ENCODE measurements around the gene NAP1L4.

NAP1L4 gene

DNA sequence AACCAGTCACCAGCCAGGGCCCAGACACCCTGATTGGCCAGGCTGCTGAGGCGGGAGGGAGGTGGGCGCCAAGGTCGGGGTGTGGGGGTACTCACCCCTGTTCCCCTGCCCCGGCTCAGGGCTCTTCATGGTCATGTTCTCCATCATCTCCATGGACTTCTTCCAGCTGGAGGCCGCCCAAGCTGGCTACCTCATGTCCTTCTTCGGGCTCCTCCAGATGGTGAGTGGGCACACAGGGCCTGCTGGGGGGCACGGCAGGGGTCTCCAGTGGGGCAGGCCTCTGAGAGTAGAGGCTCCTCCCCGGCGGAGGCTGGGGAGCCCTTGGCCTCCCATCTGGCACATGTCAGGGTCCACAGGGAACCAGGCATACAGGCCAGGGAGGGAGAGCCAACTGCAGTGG lies 72.9 kb downstream of the NAP1L4 start:
- H3K4me1 ChIP-seq (ENCODE audit: control insufficient read depth, insufficient read depth, low read length): peaks cover 10% of the 10 kb centered on the region
- H3K27me3 ChIP-seq (ENCODE audit: control insufficient read depth, insufficient read depth, low read length): no peaks in the 10 kb centered on the region
- H3K4me3 ChIP-seq (ENCODE audit: low read length): no peak overlapping the region
- no peaks in the 10 kb centered on the region for H3K36me3 ChIP-seq (ENCODE audit: control insufficient read depth, insufficient read depth, low read length)
- no peak overlapping the region for H3K9ac ChIP-seq (ENCODE audit: low read length)
- H3K9me3 ChIP-seq (ENCODE audit: control insufficient read depth, low read length): no peaks in the 10 kb centered on the region

DNA sequence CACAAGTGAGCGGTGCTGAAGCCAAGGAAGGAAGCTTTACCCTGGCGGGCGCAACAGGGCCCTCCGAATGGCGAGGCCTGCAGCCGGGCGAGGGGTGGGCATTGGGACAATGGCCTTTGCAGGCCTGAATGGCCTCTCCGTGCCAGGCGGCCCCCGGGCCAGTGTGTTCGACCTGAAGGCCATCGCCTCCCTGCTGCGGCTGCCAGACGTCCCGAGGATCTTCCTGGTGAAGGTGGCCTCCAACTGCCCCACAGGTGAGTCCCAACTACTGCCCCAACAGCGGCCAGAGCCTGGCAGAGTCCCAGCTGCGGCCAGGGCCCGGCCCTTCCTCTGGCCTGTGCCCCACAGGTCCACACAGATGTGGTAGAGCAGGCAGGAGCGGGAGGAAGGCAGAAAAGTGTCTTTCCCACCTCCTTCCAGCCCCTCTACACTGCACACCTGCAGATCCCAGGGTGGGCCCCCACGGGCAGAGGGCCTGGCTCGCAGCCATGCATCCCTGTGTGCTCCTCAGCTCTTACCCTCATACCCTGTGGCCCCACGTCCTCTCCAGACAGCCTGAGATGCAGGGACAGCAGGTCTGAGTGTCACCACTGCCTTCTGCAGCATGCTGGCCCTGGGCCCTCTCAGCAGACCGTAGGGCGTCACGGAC lies 74.2 kb downstream of the NAP1L4 start:
- Histone ChIP-seq H3K27me3 (ENCODE audit: control insufficient read depth, insufficient read depth, low read length) (no peaks in the 10 kb centered on the region), H3K9ac (ENCODE audit: low read length) (no peak overlapping the region), H3K4me3 (ENCODE audit: low read length) (no peak overlapping the region), H3K9me3 (ENCODE audit: control insufficient read depth, low read length) (no peaks in the 10 kb centered on the region), H3K4me1 (ENCODE audit: control insufficient read depth, insufficient read depth, low read length) (peaks cover 17% of the 10 kb centered on the region), H3K36me3 (ENCODE audit: control insufficient read depth, insufficient read depth, low read length) (no peaks in the 10 kb centered on the region)

DNA sequence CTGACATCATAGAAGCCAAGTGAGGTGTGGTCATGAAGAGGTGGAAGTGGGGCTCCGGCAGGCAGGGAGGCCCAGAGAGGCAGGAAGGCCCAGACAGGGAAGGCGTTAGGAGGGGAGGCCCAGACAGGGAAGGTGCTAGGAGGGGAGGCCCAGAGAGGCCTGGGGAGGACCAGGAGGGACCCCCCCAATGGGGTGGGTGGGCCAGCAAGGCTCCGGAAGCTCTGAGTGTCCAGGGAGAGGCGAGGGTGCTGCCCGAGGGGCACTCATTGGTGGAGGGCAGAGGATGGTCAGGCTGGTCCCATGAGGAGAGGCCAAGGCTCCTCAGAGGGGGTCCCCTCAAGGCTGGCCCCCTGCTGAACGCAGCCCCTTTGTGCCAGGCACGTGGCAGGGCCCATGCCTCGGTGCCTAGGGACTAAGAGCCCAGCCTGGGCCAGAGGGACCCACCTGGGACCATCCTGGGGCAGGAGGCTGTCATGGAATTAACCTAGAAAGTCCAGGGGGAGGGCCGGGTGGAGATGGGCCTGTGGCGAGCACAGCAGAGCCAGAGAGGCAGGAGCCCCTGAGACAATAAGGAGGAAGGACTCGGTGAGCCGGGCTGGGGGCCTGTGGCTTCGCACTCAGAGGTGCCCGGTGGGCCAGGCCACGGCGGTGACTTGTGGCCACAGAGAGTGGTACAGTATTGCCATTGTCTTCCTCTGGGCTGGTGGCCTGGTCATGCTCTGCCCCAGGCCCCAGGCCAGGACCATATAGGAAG lies 75.1 kb downstream of the NAP1L4 start:
- Histone ChIP-seq H3K9me3 (ENCODE audit: control insufficient read depth, low read length) (no peaks in the 10 kb centered on the region), H3K4me1 (ENCODE audit: control insufficient read depth, insufficient read depth, low read length) (peaks cover 24% of the 10 kb centered on the region), H3K27me3 (ENCODE audit: control insufficient read depth, insufficient read depth, low read length) (no peaks in the 10 kb centered on the region), H3K9ac (ENCODE audit: low read length) (no peak overlapping the region), H3K4me3 (ENCODE audit: low read length) (no peak overlapping the region), H3K36me3 (ENCODE audit: control insufficient read depth, insufficient read depth, low read length) (no peaks in the 10 kb centered on the region)

DNA sequence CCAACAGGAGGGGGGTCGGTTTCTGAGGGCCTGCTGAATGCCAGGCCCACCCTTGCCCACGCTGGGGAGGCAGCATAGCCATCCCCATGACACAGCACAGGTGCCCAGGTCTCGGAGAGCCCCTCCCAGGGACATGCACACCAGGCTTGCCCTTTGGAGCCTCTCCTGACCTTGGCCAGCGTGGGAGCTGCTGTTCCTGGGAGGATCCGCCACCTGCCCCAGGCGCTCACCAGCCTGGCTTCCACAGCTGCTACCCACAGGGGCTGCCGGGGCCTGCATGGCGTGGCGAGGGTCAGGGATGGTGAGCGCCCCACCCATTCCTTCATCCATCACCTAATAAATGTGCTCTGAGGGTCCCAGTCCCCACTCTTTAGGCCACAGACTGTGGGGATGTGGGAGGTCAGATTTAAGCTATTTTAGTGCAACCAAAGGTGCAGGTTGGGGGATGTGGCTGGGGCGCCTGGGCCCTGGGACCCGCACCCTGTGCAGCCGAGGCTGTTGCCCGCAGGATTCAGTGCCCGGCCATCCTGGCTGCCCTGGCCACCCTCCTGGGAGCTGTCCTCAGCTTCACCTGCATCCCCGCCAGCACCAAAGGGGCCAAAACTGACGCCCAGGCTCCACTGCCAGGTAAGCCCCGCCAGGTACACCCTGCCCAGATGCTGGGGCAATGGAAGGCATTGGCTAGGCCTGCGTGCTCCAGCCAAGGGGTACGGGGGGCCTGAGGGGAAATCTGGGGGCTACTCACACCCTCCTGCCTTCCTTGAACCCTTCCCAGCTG lies 75.8 kb downstream of the NAP1L4 start:
- no peaks in the 10 kb centered on the region for H3K27me3 ChIP-seq (ENCODE audit: control insufficient read depth, insufficient read depth, low read length)
- peaks cover 32% of the 10 kb centered on the region for H3K4me1 ChIP-seq (ENCODE audit: control insufficient read depth, insufficient read depth, low read length)
- H3K9ac ChIP-seq (ENCODE audit: low read length): no peak overlapping the region
- no peaks in the 10 kb centered on the region for H3K36me3 ChIP-seq (ENCODE audit: control insufficient read depth, insufficient read depth, low read length)
- no peak overlapping the region for H3K4me3 ChIP-seq (ENCODE audit: low read length)
- no peaks in the 10 kb centered on the region for H3K9me3 ChIP-seq (ENCODE audit: control insufficient read depth, low read length)

DNA sequence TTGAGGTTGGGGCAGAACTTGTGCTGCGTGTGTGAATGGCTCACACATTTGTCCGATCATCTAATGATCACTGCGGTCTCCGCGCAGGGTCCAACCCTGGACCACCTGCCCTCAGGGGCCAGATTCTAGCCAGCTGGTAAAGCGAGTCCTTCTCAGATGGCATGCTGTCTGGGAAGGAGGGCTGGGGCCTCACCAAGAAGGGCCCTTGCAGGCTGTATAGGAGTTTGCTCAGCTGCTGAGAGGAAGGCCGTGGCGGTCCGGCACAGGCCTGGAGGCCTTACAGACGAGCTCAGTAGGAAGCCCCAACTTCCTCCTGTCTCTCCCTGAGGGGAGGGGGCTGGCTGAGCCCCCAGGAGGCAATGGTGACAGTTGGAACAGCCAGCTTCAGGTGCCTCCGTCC lies 76.7 kb downstream of the NAP1L4 start:
- no peak overlapping the region for H3K9ac ChIP-seq (ENCODE audit: low read length)
- H3K27me3 ChIP-seq (ENCODE audit: control insufficient read depth, insufficient read depth, low read length): no peaks in the 10 kb centered on the region
- H3K36me3 ChIP-seq (ENCODE audit: control insufficient read depth, insufficient read depth, low read length): no peaks in the 10 kb centered on the region
- H3K9me3 ChIP-seq (ENCODE audit: control insufficient read depth, low read length): no peaks in the 10 kb centered on the region
- peaks cover 40% of the 10 kb centered on the region for H3K4me1 ChIP-seq (ENCODE audit: control insufficient read depth, insufficient read depth, low read length)
- no peak overlapping the region for H3K4me3 ChIP-seq (ENCODE audit: low read length)

- Histone ChIP-seq H3K4me3 (ENCODE audit: low read length) (no peak overlapping the region), H3K4me1 (ENCODE audit: control insufficient read depth, insufficient read depth, low read length) (peaks cover 40% of the 10 kb centered on the region), H3K9ac (ENCODE audit: low read length) (no peak overlapping the region), H3K9me3 (ENCODE audit: control insufficient read depth, low read length) (no peaks in the 10 kb centered on the region), H3K36me3 (ENCODE audit: control insufficient read depth, insufficient read depth, low read length) (no peaks in the 10 kb centered on the region), H3K27me3 (ENCODE audit: control insufficient read depth, insufficient read depth, low read length) (no peaks in the 10 kb centered on the region)
Observed at GRCh38 chr11:2914455-2915195, 77.5 kb downstream of the NAP1L4 start.

GRCh38 chr11:2913776-2914175 lies 78.4 kb downstream of the NAP1L4 start:
- Histone ChIP-seq H3K9me3 (ENCODE audit: control insufficient read depth, low read length) (no peaks in the 10 kb centered on the region), H3K27me3 (ENCODE audit: control insufficient read depth, insufficient read depth, low read length) (no peaks in the 10 kb centered on the region), H3K4me3 (ENCODE audit: low read length) (no peak overlapping the region), H3K36me3 (ENCODE audit: control insufficient read depth, insufficient read depth, low read length) (no peaks in the 10 kb centered on the region), H3K4me1 (ENCODE audit: control insufficient read depth, insufficient read depth, low read length) (peaks cover 40% of the 10 kb centered on the region), H3K9ac (ENCODE audit: low read length) (no peak overlapping the region)

- Histone ChIP-seq H3K9ac (ENCODE audit: low read length) (peak overlapping the region; percentile 58), H3K36me3 (ENCODE audit: control insufficient read depth, insufficient read depth, low read length) (no peaks in the 10 kb centered on the region), H3K4me1 (ENCODE audit: control insufficient read depth, insufficient read depth, low read length) (peaks cover 40% of the 10 kb centered on the region), H3K27me3 (ENCODE audit: control insufficient read depth, insufficient read depth, low read length) (no peaks in the 10 kb centered on the region), H3K9me3 (ENCODE audit: control insufficient read depth, low read length) (no peaks in the 10 kb centered on the region), H3K4me3 (ENCODE audit: low read length) (no peak overlapping the region)
Observed at GRCh38 chr11:2913019-2913431, 79.1 kb downstream of the NAP1L4 start.

DNA sequence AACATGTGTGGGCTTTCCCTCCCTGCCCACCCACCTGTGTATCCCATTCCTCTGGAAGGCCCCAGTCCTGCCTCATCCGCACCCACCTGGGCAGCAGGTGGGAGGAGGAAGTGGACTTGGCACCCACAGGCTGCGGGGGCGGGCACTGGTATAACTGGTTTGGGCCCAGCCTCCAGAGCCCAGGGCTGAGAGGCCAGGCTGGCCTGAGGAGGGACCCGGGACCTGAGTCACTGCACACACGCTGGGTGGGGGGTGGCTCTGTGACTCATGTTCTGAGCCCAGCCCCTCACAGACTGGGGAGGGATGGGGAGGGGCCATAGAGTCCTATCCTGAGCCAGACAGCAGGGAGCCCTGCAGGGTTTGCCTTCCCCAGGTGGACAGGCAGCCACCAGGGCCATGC lies 79.6 kb downstream of the NAP1L4 start:
- H3K9me3 ChIP-seq (ENCODE audit: control insufficient read depth, low read length): no peaks in the 10 kb centered on the region
- peak overlapping the region; percentile 69 for H3K9ac ChIP-seq (ENCODE audit: low read length)
- H3K36me3 ChIP-seq (ENCODE audit: control insufficient read depth, insufficient read depth, low read length): no peaks in the 10 kb centered on the region
- no peaks in the 10 kb centered on the region for H3K27me3 ChIP-seq (ENCODE audit: control insufficient read depth, insufficient read depth, low read length)
- peaks cover 40% of the 10 kb centered on the region for H3K4me1 ChIP-seq (ENCODE audit: control insufficient read depth, insufficient read depth, low read length)
- no peak overlapping the region for H3K4me3 ChIP-seq (ENCODE audit: low read length)

DNA sequence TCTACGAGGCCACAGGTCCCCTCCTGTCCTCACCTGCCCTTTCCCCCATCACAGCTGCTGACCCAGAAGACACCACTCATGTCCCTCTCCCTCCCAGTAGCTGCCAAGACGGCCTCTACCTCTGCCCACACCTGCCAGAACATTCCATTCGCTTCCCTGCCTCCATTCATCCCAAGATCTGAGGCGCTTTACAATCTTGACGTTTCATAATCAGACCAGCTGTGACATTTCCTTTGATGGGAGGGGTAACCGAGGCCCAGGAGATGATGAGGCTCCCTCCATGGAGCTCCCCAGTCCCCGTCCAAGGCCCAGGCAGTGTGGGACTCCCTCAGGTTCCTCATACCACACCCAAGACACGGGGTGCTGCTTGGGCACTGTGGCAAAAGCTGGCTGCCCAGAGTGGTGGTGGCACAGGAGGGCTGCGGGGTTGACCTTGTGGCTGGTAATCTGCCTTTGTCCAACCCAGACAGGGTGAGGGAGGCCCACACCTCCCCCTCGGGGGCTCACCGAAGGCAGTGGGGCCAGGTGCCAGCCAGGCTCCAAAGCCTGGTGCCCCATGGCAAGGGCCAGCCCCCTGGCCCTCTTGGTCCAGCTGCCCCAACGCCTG lies 80.2 kb downstream of the NAP1L4 start:
- Histone ChIP-seq H3K36me3 (ENCODE audit: control insufficient read depth, insufficient read depth, low read length) (no peaks in the 10 kb centered on the region), H3K4me3 (ENCODE audit: low read length) (no peak overlapping the region), H3K9ac (ENCODE audit: low read length) (peak overlapping the region; percentile 69), H3K4me1 (ENCODE audit: control insufficient read depth, insufficient read depth, low read length) (peaks cover 40% of the 10 kb centered on the region), H3K9me3 (ENCODE audit: control insufficient read depth, low read length) (no peaks in the 10 kb centered on the region), H3K27me3 (ENCODE audit: control insufficient read depth, insufficient read depth, low read length) (no peaks in the 10 kb centered on the region)

DNA sequence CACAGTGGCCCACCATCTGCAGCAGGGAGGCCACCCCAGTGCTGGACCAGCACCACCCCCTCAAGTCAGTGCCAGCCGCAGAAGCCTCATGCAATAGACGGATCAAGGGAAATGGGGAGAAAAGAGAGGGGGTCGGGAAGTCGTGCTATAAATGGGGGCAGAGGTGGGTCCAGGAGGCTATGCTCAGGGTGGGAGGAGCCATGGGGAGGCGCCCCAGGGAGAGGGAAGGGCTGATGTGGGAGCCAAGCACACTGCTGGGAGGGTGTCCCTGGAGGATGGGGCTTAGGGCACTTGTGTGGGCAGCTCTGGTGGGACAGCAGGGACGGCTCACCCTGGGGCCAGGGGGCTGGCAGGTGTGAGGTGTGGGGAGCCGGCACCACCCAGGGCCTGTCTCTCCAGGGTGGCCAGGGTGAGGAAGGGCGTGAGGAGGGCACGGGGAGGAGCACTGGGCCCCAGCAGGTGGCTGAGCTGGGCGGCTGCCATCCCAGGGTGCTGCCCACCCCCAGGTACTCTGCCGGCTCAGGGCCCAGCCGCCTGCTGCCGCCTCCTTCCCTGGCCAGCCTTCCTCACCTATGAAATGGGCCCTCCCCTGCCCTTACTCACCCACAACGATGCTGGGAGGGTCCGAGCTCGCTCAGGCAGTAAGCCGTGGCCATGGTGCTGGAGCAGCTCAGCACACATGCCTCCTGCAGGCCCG lies 80.9 kb downstream of the NAP1L4 start:
- peaks cover 40% of the 10 kb centered on the region for H3K4me1 ChIP-seq (ENCODE audit: control insufficient read depth, insufficient read depth, low read length)
- H3K36me3 ChIP-seq (ENCODE audit: control insufficient read depth, insufficient read depth, low read length): no peaks in the 10 kb centered on the region
- H3K27me3 ChIP-seq (ENCODE audit: control insufficient read depth, insufficient read depth, low read length): no peaks in the 10 kb centered on the region
- no peaks in the 10 kb centered on the region for H3K9me3 ChIP-seq (ENCODE audit: control insufficient read depth, low read length)
- H3K4me3 ChIP-seq (ENCODE audit: low read length): no peak overlapping the region
- H3K9ac ChIP-seq (ENCODE audit: low read length): peak overlapping the region; percentile 69
